ENCODE data around the gene MYEOV.

The MYEOV gene

DNA sequence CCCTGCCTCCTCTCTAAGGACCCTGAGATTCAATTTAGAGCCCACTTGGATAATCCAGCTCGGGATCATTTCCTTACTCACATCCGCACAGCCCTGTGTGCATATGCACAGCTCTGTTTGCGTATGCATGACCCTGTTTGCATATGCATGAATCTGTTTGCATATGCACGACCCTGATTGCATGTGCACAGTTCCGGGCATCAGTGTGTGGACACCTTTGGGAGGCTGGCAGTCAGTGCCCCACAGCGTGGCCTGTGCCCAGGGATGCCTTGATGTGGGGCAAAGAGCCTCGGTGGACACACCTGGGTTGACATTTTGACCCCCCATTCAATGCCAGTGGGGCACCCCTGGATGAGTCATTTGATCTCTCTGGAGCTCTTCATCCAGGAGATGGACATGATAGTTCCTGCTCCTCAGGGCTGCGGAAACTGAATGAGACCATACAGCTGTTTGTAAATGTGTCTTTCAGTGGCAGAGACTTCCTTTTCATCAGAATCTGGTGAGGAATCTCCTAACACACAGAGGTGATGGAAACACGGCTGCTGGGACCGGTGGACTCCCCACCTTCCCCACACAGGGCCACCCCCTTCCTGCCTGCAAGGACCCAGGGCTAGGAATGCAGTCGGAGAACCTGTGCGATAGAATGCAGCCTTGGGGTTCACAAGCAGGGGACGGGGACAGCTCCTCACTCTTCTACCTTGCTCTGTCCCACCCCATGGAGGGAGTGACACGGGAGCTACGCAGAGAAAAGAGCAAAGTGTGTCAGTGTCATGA lies 41.2 kb downstream of the MYEOV start:
- no peaks in the 10 kb centered on the region for H3K27me3 ChIP-seq
- no peaks in the 10 kb centered on the region for H3K4me1 ChIP-seq
- no peak overlapping the region for H3K4me3 ChIP-seq
- H3K9me3 ChIP-seq: no peaks in the 10 kb centered on the region
- no peaks in the 10 kb centered on the region for H3K36me3 ChIP-seq
- no peak overlapping the region for H3K27ac ChIP-seq
- DNase-seq: peak in 1 of 2 donors; percentile 43
- intact Hi-C loops (cut with DNase I; ENCODE audit: low total_unique reads): no loop called here
- TF ChIP-seq, protein P1, sequence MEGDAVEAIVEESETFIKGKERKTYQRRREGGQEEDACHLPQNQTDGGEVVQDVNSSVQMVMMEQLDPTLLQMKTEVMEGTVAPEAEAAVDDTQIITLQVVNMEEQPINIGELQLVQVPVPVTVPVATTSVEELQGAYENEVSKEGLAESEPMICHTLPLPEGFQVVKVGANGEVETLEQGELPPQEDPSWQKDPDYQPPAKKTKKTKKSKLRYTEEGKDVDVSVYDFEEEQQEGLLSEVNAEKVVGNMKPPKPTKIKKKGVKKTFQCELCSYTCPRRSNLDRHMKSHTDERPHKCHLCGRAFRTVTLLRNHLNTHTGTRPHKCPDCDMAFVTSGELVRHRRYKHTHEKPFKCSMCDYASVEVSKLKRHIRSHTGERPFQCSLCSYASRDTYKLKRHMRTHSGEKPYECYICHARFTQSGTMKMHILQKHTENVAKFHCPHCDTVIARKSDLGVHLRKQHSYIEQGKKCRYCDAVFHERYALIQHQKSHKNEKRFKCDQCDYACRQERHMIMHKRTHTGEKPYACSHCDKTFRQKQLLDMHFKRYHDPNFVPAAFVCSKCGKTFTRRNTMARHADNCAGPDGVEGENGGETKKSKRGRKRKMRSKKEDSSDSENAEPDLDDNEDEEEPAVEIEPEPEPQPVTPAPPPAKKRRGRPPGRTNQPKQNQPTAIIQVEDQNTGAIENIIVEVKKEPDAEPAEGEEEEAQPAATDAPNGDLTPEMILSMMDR (IDR thresholded peaks at IDR 0.05): no peak

GRCh38 chr11:69335781-69336405 lies 41.9 kb downstream of the MYEOV start:
- intact Hi-C loops (cut with DNase I; ENCODE audit: low total_unique reads): no loop called here
- no peaks in the 10 kb centered on the region for H3K36me3 ChIP-seq
- no peak overlapping the region for H3K27ac ChIP-seq
- DNase-seq: peak in 1 of 2 donors; percentile 28
- H3K4me1 ChIP-seq: no peaks in the 10 kb centered on the region
- TF ChIP-seq, protein P1 (IDR thresholded peaks at IDR 0.05): no peak
- no peak overlapping the region for H3K4me3 ChIP-seq
- H3K27me3 ChIP-seq: no peaks in the 10 kb centered on the region
- no peaks in the 10 kb centered on the region for H3K9me3 ChIP-seq

GRCh38 chr11:69337211-69337721 lies 43.3 kb downstream of the MYEOV start:
- H3K4me3 ChIP-seq: no peak overlapping the region
- TF ChIP-seq, protein P1 (IDR thresholded peaks at IDR 0.05): no peak
- no peaks in the 10 kb centered on the region for H3K9me3 ChIP-seq
- H3K4me1 ChIP-seq: no peaks in the 10 kb centered on the region
- intact Hi-C loops (cut with DNase I; ENCODE audit: low total_unique reads): no loop called here
- H3K27ac ChIP-seq: no peak overlapping the region
- DNase-seq: peak in 1 of 2 donors; percentile 47
- H3K27me3 ChIP-seq: no peaks in the 10 kb centered on the region
- H3K36me3 ChIP-seq: no peaks in the 10 kb centered on the region

DNA sequence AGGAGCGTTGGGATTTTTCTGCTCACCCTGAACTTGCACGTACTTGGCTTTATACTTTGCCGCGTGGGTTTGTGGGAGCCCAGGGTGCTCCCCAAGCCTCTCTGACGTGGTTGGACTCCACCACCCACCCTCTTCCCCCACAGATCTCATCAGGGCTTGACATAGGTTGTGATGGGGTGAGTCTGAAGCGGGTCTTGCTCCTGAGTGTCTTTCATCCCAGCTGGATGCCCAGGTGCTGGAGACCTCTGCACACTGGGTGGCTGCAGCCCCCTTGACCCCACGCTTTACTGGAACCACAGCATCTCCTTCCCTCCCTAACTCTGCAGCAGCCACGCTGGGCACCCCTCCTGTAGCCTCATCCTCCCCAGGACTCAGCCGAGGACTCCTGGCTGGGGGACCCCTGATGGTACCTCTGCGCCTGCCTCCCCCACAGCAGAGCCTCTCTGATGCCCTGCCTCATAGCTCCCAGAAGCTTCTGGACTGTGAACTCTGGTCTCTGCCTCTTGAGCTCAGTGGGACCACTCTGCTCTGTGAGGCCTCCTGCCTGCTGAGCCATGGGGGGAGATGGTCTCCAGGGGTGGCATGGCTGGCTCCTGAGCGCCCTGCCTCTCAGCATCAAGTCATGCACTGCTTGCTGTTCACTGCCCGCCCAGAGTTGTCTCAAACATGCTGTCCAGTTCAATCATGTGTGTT lies 45.2 kb downstream of the MYEOV start:
- Histone ChIP-seq H3K27me3 (no peaks in the 10 kb centered on the region), H3K4me1 (no peaks in the 10 kb centered on the region), H3K36me3 (no peaks in the 10 kb centered on the region), H3K9me3 (no peaks in the 10 kb centered on the region), H3K4me3 (no peak overlapping the region), H3K27ac (no peak overlapping the region)
- TF ChIP-seq, protein P1 (IDR thresholded peaks at IDR 0.05): no peak
- intact Hi-C loops (cut with DNase I; ENCODE audit: low total_unique reads): no loop called here
- DNase-seq: peak in 1 of 2 donors; percentile 45

DNA sequence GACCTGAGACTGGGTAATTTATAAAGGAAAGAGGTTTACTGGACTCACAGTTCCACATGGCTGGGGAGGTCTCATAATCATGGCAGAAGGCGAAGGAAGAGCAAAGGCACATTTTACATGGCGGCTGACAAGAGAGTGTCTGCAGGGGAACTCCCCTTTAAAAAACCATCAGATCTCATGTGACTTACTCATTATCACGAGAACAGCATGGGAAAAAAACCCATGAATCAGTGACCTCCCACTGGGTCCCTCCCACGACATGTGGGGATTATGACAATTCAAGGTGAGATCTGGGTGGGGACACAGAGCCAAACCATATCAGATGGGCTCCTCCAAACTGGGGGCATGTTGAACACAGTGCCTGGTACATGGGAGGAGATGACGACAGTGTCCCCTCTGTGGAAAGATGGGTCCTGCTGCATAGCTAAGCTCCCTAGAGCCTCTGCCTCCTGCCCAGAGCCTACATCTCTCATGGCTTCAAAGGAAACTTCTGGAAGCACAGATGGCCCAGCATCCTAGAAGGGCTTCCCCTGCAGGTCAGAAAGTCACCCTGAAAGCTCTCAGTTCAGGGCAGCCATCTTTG lies 46.1 kb downstream of the MYEOV start:
- peak in 1 of 2 donors; percentile 3 for DNase-seq
- no peaks in the 10 kb centered on the region for H3K4me1 ChIP-seq
- no peak overlapping the region for H3K27ac ChIP-seq
- TF ChIP-seq, protein P1 (IDR thresholded peaks at IDR 0.05): no peak
- H3K4me3 ChIP-seq: no peak overlapping the region
- no peaks in the 10 kb centered on the region for H3K27me3 ChIP-seq
- H3K36me3 ChIP-seq: no peaks in the 10 kb centered on the region
- no peaks in the 10 kb centered on the region for H3K9me3 ChIP-seq
- intact Hi-C loops (cut with DNase I; ENCODE audit: low total_unique reads): no loop called here
